Breast epithelium (tissue), 3 donors: ENCODE results near the gene ZBED4.

Experiments
- CTCF ChIP-seq, 3 donors: fragments of 450-650 bp; IDR thresholded peaks; one replicate each; pipeline ENCODE4 v1.5.1; 2016 to 2017; ENCODE audit warnings: antibody characterized with exemption in 3 of 3, mild to moderate bottlenecking in 3 of 3, moderate library complexity in 3 of 3
- POLR2A ChIP-seq: fragments of 450-650 bp; IDR thresholded peaks from one replicate; pipeline ENCODE4 v1.6.1; 2016; ENCODE audit warnings: antibody characterized with exemption, mild to moderate bottlenecking, moderate library complexity
- POLR2AphosphoS5 ChIP-seq, 3 donors: sonication (generic); formaldehyde crosslinking; IDR thresholded peaks; one replicate each; pipeline ENCODE4 v1.6.1; 2017; ENCODE audit warnings: antibody characterized with exemption in 3 of 3

DNA sequence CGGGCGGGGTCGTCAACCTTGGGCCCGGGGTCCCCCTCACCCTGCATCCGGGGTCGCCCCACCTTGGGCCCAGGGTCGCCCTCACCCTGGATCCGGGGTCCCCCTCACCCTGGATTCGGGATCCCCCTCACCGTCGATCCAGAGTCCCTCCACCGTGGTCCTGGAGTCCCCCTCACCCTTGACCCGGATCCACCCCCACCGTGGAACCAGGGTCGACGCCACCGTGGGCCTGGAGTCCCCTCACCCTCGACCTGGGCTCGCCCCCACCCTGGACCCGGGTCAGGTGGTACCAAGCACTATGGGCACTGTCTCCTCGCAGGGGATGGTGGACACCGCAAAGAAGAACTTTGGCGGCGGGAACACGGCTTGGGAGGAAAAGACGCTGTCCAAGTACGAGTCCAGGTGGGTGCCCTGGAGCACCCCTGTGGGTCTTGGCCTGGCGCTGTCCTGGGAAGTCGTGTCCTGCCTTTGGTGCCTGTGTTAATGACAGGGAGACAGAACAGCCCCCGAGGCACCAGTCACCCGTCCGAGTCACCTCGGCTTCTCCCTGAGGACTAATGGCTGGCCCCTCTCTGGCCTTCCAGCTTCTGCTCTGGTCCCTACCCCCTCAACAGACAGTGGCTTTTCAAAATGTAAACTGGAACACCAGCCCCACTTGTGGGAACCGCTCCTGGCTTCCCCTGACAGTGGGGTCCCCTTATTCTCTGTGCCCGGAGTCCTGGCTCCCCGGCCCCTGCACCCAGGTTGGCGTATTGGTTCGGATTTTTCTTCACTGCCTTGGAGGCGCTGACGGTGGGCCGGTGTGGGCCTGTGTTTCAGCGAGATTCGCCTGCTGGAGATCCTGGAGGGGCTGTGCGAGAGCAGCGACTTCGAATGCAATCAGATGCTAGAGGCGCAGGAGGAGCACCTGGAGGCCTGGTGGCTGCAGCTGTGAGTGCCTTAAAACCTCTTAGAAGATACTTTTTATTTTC lies 65.6 kb downstream of the ZBED4 start:
- TF ChIP-seq CTCF (IDR thresholded peaks at IDR 0.05), result no peak
- TF ChIP-seq POLR2A, result no peak
- TF ChIP-seq POLR2AphosphoS5 (IDR thresholded peaks at IDR 0.05), result no peak
